Gastrocnemius medialis (tissue), 4 donors: ENCODE results near the gene ATP11A.

Experiments used
- CTCF ChIP-seq, 5 experiments: fragments of 450-650 bp in 3 of 5; fragments of 200-600 bp in 2 of 5; sonication (generic) in 2 of 5; IDR thresholded peaks in 4 of 5; conservative IDR thresholded peaks in 1 of 5; 1 replicate in 4 of 5; 2 replicates in 1 of 5; pipeline ENCODE4 v1.5.1; 2016 to 2019; ENCODE audit warnings: antibody characterized with exemption in 5 of 5, mild to moderate bottlenecking in 3 of 5, moderate library complexity in 3 of 5
- POLR2A ChIP-seq, 2 donors: fragments of 450-650 bp; IDR thresholded peaks; one replicate each; pipeline ENCODE4 v1.6.1; 2017; ENCODE audit warnings: antibody characterized with exemption in 2 of 2, mild to moderate bottlenecking in 2 of 2, moderate library complexity in 2 of 2

GRCh38 chr13:112759053-112759452 is 69.2 kb downstream of the ATP11A start:
- TF ChIP-seq CTCF (IDR thresholded peaks at IDR 0.05 in 4 of 5, conservative IDR thresholded peaks at IDR 0.05 in 1 of 5) (no peak), POLR2A (IDR thresholded peaks at IDR 0.05) (no peak)
